ENCODE measurements around the gene CACNA1B.

DNA sequence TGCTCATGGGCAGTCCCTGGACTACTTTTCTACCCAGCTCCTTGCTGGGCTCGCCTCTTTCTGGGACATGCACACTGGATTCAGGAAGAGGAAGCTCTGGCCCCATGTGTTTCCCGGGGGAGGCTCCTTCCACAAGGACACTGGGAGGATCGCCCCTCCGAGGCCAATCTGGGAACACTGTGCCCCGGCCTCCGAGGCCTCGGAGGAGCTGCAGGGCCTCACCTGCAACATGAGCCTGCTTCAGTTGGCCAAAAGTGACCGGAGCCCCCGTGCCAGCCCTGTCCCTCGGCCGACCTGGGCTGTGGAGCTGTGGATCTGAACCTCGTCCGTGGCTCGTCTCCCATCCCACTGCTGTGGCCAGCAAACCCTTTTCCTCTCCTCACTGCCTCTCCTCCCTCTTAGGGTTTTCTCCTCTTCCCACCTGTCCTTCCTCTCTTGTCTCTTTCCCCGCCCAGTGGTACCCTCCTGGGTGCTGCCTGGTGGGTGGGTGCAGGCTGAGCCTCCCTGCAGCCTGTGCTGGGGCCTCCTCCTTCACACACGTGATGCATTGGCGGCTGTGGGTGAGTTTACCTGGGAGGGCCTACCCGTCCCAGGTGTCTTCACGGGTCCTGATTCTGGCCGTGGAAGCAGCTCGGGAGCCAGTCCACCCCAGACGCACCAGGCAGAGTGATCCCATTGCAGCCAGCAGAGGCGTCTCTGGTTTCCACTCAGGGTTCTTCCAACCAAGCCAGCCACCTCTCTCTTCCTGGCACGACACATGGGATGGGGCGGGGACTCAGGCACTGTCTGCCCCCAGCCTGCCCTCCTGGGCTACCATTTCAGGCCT lies 241.8 kb downstream of the CACNA1B start:
- TF ChIP-seq, protein P1, sequence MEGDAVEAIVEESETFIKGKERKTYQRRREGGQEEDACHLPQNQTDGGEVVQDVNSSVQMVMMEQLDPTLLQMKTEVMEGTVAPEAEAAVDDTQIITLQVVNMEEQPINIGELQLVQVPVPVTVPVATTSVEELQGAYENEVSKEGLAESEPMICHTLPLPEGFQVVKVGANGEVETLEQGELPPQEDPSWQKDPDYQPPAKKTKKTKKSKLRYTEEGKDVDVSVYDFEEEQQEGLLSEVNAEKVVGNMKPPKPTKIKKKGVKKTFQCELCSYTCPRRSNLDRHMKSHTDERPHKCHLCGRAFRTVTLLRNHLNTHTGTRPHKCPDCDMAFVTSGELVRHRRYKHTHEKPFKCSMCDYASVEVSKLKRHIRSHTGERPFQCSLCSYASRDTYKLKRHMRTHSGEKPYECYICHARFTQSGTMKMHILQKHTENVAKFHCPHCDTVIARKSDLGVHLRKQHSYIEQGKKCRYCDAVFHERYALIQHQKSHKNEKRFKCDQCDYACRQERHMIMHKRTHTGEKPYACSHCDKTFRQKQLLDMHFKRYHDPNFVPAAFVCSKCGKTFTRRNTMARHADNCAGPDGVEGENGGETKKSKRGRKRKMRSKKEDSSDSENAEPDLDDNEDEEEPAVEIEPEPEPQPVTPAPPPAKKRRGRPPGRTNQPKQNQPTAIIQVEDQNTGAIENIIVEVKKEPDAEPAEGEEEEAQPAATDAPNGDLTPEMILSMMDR (conservative IDR thresholded peaks at IDR 0.05 in 1 of 2, IDR thresholded peaks at IDR 0.05 in 1 of 2; ENCODE audit: low read depth in 1 of 2, low read length in 2 of 2) = no peak
- no peak for TF ChIP-seq EZH2 (IDR thresholded peaks at IDR 0.05; ENCODE audit: low read length, missing control alignments)

All from fibroblast of lung (primary cell).